CD4-positive, alpha-beta T cell treated with Interleukin-4 for 4 hours (primary cell): ENCODE results near the gene TMEM250.
"Not testable (repeated sequence)": the region's sequence is repeated elsewhere in the genome, so short reads cannot be mapped to it uniquely, and the experiment has no call there.

Experiments used
- DNase-seq: peaks from one replicate; pipeline ENCODE4 v3.0.0-alpha.2; 2020

TMEM250 gene

GRCh38 chr9:136118320-136119060 is at the start of gene TMEM250:
TMEM250 (minus strand) TSS chr9:136118875; CDS start chr9:136116900, 1,975 bp downstream.
- peak; percentile 95 for DNase-seq

DNA sequence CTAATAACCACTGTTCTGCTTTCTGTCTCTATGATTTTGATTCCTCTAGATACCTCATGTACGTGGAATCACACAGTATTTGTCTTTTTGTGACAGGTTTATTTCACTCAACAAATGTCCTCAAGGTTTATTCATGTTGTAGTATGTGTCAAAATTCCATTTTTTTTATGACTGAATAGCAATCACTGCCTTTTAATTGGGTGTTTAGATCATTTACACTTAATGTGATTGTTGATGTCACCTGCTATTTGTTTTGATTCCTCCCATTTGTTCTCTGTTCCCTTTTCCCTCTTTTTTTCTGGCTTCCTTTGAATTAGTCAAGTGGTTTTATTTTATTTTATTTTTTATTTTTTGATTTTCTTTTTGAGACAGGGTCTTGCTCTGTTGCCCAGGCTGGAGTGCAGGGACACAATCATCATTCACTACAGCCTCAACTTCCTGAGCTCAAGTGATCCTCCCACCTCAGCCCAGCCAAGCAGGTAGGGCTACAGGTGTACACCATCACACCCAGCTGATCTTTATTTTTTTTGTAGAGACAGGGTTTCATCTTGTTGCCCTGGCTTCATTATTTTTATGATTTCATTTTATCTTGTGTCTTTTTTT is 44.7 kb upstream of the TMEM250 start:
- no peak for DNase-seq

GRCh38 chr9:136160995-136161610 is 42.4 kb upstream of the TMEM250 start:
- no peak for DNase-seq

- DNase-seq: no peak
Measured at GRCh38 chr9:136160381-136160841, 41.7 kb upstream of the TMEM250 start.

DNA sequence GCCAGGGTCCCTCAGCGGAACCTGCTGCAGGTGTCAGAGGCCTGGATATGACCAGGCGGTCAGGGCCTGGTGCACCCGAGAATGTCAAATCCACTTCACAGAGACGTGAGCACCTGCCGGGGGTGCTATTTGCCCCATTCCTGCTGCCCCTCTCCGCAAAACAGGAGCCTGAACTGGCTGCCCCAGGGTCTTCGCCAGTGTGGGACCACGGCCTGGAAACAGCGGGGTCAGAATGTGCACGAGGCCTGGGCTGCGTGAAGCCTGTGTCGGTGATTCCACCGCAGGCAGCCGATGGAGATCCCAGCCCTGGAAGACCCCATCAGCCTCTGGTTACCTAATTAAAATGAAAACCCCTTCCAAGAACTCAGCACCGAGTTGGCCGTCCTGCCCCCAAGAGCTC is 41.2 kb upstream of the TMEM250 start:
- no peak for DNase-seq

DNA sequence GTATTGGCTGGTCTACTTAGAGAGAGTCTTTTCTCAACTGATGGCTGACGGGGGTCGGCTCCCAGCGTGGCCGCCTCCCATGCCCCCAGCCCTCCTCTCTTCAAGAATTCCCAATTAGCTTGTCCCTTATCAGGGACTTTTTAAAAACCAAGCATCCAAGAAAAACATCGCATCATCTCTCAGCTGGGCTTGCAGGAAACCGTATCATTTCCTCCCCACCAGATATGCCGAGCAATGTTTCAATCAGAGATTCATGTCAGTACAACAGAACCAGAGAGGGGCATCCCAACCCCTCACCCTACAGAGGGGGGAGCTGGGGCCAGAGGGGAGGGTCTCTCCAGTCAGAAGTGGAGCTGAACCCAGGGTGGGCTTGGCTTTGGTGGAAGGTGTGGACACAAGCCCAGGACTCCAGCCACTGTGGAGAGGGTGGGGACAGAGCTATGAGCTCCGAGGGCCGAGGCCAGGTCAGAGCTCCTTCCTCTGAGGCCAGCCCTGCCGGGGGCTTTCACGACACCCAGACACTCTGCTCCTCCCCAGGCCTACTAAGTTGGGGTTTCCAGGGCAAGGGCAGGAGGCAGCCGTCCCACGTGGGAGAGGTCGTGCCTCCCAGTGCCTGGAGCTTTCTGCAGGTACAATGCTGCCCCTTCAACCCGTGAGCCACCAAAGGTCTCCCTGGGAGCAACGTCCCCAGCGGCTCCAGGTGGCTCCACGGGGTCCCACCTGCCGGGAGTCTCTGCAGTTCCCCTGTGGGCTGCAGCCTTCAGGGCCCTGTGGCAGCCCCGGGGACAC is 39.0 kb upstream of the TMEM250 start:
- DNase-seq: no peak

- DNase-seq: no peak
Measured at GRCh38 chr9:136156209-136157120, 37.8 kb upstream of the TMEM250 start.

- DNase-seq: no peak
Measured at GRCh38 chr9:136155576-136155975, 36.9 kb upstream of the TMEM250 start.

DNA sequence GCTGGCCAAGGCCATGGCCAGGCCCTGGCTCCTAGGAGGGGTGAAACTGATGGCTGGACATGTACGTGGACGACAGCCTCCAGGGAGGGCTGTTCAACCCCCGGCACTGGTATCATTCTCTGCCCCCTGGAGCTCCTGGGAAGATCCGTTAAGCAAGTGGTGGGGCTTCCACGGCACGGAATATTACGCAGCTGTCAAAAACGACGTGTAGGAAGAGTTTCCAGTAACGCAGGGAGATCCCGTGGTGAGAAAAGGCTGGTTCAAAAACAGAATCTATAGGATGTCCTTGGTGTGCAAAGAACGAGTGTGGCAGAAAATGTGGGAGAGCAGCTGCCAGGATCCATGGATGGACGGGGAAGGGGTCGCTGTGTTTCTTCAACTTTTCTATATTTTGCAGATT is 36.3 kb upstream of the TMEM250 start:
- DNase-seq: no peak

- no peak for DNase-seq
Measured at GRCh38 chr9:136153381-136154065, 34.8 kb upstream of the TMEM250 start.

GRCh38 chr9:136152931-136153330 is 34.3 kb upstream of the TMEM250 start:
- no peak for DNase-seq

GRCh38 chr9:136152543-136152866 is 33.8 kb upstream of the TMEM250 start:
- no peak for DNase-seq

DNA sequence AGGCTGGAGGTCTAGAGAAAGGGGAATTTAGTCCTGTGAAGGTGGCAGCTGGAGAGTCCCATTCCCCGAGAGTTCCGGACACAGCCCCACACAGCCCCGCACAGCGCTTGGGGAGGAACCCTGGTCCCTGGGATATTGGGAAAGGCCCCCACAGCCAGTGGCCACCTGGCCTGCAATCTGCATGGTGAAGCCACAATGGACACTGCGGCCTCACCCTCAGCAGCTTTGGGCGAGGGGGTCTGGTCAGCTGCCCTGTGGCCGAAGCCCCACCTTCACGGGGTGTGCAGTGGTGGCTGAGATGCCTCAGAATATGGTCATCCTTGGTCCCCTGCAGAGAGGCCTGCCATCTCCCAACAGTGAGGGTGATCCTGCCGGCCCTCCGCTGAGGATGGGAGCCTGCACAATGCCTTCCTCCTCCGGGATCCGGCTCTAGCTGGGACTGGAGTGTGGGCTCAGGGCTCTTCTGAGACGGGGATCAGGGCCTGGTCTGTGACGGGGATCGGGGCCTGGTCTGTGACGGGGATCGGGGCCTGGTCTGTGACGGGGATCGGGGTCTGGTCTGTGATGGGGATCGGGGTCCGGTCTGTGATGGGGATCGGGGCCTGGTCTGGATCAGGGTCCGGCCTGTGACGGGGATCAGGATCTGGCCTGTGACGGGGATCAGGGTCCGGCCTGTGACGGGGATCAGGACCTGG is 33.3 kb upstream of the TMEM250 start:
- DNase-seq: no peak

- DNase-seq: no peak
Measured at GRCh38 chr9:136151214-136151804, 32.6 kb upstream of the TMEM250 start.

DNA sequence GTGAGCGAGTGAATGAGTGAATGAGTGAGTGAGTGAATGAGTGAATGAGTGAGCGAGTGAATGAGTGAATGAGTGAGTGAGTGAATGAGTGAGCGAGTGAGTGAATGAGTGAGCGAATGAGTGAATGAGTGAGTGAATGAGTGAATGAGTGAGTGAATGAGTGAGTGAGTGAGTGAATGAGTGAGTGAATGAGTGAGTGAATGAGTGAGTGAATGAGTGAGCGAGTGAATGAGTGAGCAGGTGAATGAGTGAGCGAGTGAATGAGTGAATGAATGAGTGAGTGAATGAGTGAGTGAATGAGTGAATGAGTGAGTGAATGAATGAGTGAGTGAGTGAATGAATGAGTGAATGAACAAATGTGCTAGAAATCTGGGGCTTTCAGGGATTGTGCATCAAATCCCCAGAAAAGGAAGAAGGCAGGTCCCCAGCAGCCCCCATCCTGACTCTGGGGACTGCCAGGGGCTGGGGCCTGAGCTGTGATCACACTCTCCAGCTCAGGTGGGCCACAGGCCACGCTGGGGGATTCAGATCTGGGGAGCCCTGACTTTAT is 32.1 kb upstream of the TMEM250 start:
- DNase-seq: not testable (repeated sequence)

DNA sequence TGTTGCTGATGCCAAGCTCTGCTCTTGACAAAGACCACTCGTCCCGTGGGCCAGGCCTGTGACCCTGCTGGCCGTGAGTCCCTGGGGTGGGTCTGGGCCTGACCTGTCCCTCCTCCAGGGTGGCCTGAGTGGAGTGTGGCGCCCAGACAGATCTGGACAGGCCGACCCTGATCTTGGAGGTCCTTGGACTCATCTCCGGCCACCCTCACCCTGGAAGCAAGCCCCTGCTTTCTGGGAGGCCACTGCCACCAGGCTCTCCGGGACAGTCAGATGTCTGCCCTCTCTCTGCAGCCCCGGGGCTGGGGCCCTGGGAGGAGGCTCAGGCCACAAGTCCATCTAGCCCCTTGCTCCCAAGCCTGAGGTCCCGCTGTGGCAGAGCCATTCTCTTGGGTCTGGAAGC is 31.2 kb upstream of the TMEM250 start:
- no peak for DNase-seq

- no peak for DNase-seq
Measured at GRCh38 chr9:136149337-136149736, 30.7 kb upstream of the TMEM250 start.

- DNase-seq: no peak
Measured at GRCh38 chr9:136148766-136149165, 30.1 kb upstream of the TMEM250 start.

DNA sequence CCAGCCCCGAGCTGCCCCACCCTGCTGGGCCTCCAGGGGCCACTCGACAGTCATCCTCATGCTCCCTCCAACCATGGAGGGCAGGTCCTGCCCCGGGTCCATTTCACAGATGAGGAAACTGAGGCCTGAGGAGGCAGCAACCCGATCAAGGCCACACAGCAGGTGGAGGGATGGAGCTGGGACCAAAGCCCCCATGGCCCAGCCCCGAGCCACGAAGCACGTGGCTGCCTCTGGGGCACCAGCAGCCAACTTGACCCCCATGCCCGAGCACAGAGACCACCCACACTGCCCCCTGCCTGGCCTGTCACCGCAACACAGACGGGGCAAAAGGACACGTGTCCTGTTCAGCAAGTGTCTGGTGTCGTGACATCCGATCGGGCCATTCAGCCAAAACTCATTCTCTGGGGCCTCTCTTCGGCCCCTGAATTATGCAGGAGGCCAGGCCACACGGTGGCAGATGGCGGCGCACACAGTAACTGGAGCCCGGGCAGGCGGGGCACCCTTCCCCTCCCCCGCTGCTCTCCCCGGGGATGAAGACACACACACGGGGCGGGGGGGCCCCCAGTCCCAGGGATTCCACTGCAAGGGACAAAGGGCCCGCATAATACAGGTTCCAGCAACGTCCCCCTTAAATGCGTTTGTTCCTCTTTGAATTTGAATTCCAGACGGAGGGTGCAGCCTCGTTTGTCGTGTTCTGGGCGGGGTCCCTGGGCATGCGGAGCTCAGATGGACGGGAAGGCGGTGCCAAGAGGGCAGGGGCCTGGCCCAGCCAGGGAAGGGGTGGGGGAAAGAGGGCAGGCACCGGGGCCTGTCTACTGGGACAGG is 29.4 kb upstream of the TMEM250 start:
- DNase-seq: no peak
